A549 treated with ZK216348 at 1 μM for 4 hours (cell line): ENCODE measurements around the gene ZNF593. TPM values are rescaled to one million over a fixed set of nuclear protein-coding genes. Genes with fewer than 3 reads are reported as not detected.

ENCODE experiments used
- total RNA-seq: library from RNA; stranded (reverse); fragments of 200-300 nt; extraction: Qiagen RNA extraction; gene quantifications from 5 replicates; pipeline ENCODE4 v1.2.3, GENCODE V29; 2022; ENCODE audit warnings: low read depth

The ZNF593 gene
- total RNA-seq, result 43.9 to 63.0 TPM (median 59.9 TPM) in 5 replicates

GRCh38 chr1:26169669-26170471 lies at the start of gene ZNF593:
TSS of gene ZNF593 (plus strand) at chr1:26169908. CDS start at chr1:26169984, 76 bp downstream.

GRCh38 chr1:26158908-26159742 lies 10.6 kb upstream of the ZNF593 start, which contains the start of gene FAM110D:
TSS of gene FAM110D (plus strand) at chr1:26159079. CDS start at chr1:26161292, 2,213 bp downstream.

GRCh38 chr1:26168410-26169197 lies 1.1 kb upstream of the ZNF593 start, which contains the start of gene C1orf232:
TSS of gene C1orf232 (minus strand) at chr1:26168963. CDS start at chr1:26168499, 464 bp downstream.

GRCh38 chr1:26171084-26172072 lies 1.7 kb downstream of the ZNF593 start, which contains the start of gene ZNF593OS:
TSS of gene ZNF593OS (minus strand) at chr1:26171832. CDS start at chr1:26171661, 171 bp downstream.

GRCh38 chr1:26177182-26177684 lies 7.5 kb downstream of the ZNF593 start, which contains the start of gene CNKSR1:
TSS of gene CNKSR1 (plus strand) at chr1:26177491. CDS start at chr1:26177548, 57 bp downstream.

GRCh38 chr1:26190373-26190987 lies 20.8 kb downstream of the ZNF593 start, which contains the start of gene CATSPER4:
TSS of gene CATSPER4 (plus strand) at chr1:26190602. CDS start at chr1:26190628, 26 bp downstream.

Other genes with a start within 250 kb of the ZNF593 start
- 5.5 to 8.8 TPM (median 6.9 TPM) in 5 replicates for gene PAFAH2, start 171.8 kb upstream of the ZNF593 start, total RNA-seq
- 0.05 TPM in 1 of 5 replicates, not detected in the others for gene EXTL1, start 148.1 kb upstream of the ZNF593 start, total RNA-seq
- 0.09 to 0.31 TPM (median 0.25 TPM) in 5 replicates for gene SLC30A2, start 123.8 kb upstream of the ZNF593 start, total RNA-seq
- gene TRIM63, start 102.3 kb upstream of the ZNF593 start, total RNA-seq, result 0.43 to 0.85 TPM (median 0.60 TPM) in 5 replicates
- gene PDIK1L, start 58.1 kb upstream of the ZNF593 start, total RNA-seq, result 1.2 to 3.1 TPM (median 1.6 TPM) in 5 replicates
- gene FAM110D, start 10.8 kb upstream of the ZNF593 start, total RNA-seq, result 0.05 to 0.06 TPM in 2 of 5 replicates, not detected in the others
- gene C1orf232, start 945 bp upstream of the ZNF593 start, total RNA-seq, result not detected in 5 replicates
- gene ZNF593OS, start 1.9 kb downstream of the ZNF593 start, total RNA-seq, result not detected in 5 replicates
- 0.13 to 0.58 TPM (median 0.39 TPM) in 5 replicates for gene CNKSR1, start 7.6 kb downstream of the ZNF593 start, total RNA-seq
- not detected in 5 replicates for gene CATSPER4, start 20.7 kb downstream of the ZNF593 start, total RNA-seq
- 10.8 to 13.9 TPM (median 12.3 TPM) in 5 replicates for gene CEP85, start 64.3 kb downstream of the ZNF593 start, total RNA-seq
- 121 to 161 TPM (median 145 TPM) in 5 replicates for gene SH3BGRL3, start 110.2 kb downstream of the ZNF593 start, total RNA-seq
- 7.0 to 17.5 TPM (median 15.1 TPM) in 5 replicates for gene UBXN11, start 136.7 kb downstream of the ZNF593 start, total RNA-seq
- gene CD52, start 148.1 kb downstream of the ZNF593 start, total RNA-seq, result not detected in 5 replicates
- gene CRYBG2, start 184.2 kb downstream of the ZNF593 start, total RNA-seq, result 0.90 to 2.6 TPM (median 1.3 TPM) in 5 replicates
- gene ZNF683, start 202.8 kb downstream of the ZNF593 start, total RNA-seq, result not detected in 5 replicates
- not detected in 5 replicates for gene LIN28A, start 240.9 kb downstream of the ZNF593 start, total RNA-seq